IMR-90 (cell line): Measurements from ENCODE around the gene PNPLA2.
A peak's percentile ranks its signal among the peaks of the same experiment; 100 is the strongest.

ENCODE experiments used
- RAD21 ChIP-seq: IDR thresholded peaks from 2 replicates; pipeline ENCODE4 v1.6.1; 2012; ENCODE audit warnings: low read length, improper control_type of control experiment
- TF ChIP-seq, protein P1 (sequence below): conservative IDR thresholded peaks from 2 replicates; pipeline ENCODE4 v1.5.1; 2012; ENCODE audit warnings: mild to moderate bottlenecking, low read depth, low read length, improper control_type of control experiment

DNA sequence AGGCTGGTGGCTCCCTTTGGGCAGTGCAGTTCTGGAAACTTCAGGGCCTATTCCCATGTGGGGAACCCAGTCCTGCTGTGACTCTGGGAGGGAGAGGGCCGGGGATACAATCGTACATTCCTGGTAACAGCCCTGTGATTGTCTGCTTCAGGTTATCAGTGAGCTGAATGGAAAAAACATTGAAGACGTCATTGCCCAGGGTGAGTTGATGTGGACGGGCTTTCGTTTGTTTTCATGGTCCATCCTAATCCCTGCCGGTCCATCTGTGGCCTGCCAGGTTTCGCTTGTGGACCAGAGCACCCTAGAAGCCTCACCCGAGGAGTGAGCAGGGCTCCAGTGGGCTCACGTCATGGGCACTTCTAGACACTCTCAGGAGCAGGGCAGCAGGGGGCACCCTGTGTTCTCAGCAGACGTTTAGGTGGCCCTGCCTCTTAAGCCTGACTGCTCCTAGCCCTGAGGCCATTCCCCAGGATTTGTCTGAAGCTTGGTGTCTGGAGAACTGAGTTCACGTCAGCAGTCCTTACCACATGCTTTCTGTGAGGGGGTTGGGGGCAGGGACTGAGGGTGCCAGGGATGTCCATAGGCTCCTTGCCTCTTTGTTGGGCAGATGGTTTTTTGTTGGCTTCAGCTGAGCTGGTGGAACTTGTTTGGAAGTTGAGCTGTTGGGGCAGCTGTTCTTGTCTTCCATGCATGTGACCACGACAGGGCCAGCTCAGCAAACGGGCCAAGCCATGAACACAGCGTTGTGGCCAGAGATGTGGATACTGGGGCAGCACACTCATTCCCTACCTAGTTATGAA lies 7.1 kb upstream of the PNPLA2 start:
- no peak; the same call in 1 of the 2 replicates for TF ChIP-seq RAD21
- TF ChIP-seq, protein P1, sequence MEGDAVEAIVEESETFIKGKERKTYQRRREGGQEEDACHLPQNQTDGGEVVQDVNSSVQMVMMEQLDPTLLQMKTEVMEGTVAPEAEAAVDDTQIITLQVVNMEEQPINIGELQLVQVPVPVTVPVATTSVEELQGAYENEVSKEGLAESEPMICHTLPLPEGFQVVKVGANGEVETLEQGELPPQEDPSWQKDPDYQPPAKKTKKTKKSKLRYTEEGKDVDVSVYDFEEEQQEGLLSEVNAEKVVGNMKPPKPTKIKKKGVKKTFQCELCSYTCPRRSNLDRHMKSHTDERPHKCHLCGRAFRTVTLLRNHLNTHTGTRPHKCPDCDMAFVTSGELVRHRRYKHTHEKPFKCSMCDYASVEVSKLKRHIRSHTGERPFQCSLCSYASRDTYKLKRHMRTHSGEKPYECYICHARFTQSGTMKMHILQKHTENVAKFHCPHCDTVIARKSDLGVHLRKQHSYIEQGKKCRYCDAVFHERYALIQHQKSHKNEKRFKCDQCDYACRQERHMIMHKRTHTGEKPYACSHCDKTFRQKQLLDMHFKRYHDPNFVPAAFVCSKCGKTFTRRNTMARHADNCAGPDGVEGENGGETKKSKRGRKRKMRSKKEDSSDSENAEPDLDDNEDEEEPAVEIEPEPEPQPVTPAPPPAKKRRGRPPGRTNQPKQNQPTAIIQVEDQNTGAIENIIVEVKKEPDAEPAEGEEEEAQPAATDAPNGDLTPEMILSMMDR, result 0 out of 2 replicates have a peak, but pooled peaks have one; percentile 2
